SJSA1 (cell line): ENCODE data around the gene SRL. TPM values are rescaled to one million over a fixed set of nuclear protein-coding genes. Genes with fewer than 3 reads are reported as not detected.

Source experiments
- DNase-seq, 2 experiments: peaks; one replicate each; pipeline ENCODE4 v3.0.0-alpha.2; 2015 to 2020; ENCODE audit warnings: low spot score in 2 of 2, low read depth in 1 of 2
- H3K27ac ChIP-seq: fragments of 250-450 bp; sonication (Bioruptor Pico); 2 replicates; pipeline ENCODE4 v1.5.1; 2020; ENCODE audit warnings: mild to moderate bottlenecking, moderate library complexity
- H3K27me3 ChIP-seq: fragments of 250-450 bp; sonication (Bioruptor Pico); replicated peaks from 2 replicates; pipeline ENCODE4 v1.5.1; 2020; ENCODE audit warnings: mild to moderate bottlenecking, moderate library complexity
- H3K36me3 ChIP-seq: fragments of 250-450 bp; sonication (Bioruptor Pico); 2 replicates; pipeline ENCODE4 v1.5.1; 2020; ENCODE audit warnings: mild to moderate bottlenecking
- H3K4me1 ChIP-seq: fragments of 250-450 bp; sonication (Bioruptor Pico); replicated peaks from 2 replicates; pipeline ENCODE4 v1.6.1; 2021; ENCODE audit warnings: mild to moderate bottlenecking
- H3K4me3 ChIP-seq: fragments of 250-450 bp; sonication (Bioruptor Pico); 2 replicates; pipeline ENCODE4 v1.5.1; 2020; ENCODE audit warnings: mild to moderate bottlenecking
- H3K9me3 ChIP-seq: fragments of 250-450 bp; sonication (Bioruptor Pico); replicated peaks from 2 replicates; pipeline ENCODE4 v1.5.1; 2020; ENCODE audit warnings: mild to moderate bottlenecking
- total RNA-seq: library from RNA; depleted of rRNA; stranded (reverse); fragments of >200 nt; shearing (Covaris generic); gene quantifications from 2 replicates; pipeline ENCODE4 v1.2.3, GENCODE V29; 2014

Gene SRL
- total RNA-seq, 1 experiment from 2014 or later: 0.05 TPM

DNA sequence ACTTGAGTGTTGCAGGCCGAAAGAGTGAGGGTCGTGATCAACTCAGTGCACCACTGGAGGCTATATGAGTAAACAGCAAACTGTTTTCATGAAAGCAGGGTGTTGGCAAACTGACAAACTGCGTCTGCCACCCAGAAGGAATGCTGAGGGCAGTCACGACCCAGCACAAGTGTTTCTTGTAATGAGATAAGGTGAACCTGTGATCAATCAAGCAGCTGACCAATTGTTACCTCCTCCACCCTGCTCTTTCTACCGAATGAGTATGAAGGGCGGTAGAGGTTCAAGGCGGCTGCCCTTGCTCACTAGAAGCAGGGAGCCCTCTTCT lies 5.5 kb upstream of the SRL start:
- Histone ChIP-seq H3K4me3 (no peak overlapping the region), H3K9me3 (no peaks in the 10 kb centered on the region), H3K4me1 (no peaks in the 10 kb centered on the region), H3K27ac (no peak overlapping the region), H3K27me3 (no peaks in the 10 kb centered on the region), H3K36me3 (no peaks in the 10 kb centered on the region)
- DNase-seq: no peak

DNA sequence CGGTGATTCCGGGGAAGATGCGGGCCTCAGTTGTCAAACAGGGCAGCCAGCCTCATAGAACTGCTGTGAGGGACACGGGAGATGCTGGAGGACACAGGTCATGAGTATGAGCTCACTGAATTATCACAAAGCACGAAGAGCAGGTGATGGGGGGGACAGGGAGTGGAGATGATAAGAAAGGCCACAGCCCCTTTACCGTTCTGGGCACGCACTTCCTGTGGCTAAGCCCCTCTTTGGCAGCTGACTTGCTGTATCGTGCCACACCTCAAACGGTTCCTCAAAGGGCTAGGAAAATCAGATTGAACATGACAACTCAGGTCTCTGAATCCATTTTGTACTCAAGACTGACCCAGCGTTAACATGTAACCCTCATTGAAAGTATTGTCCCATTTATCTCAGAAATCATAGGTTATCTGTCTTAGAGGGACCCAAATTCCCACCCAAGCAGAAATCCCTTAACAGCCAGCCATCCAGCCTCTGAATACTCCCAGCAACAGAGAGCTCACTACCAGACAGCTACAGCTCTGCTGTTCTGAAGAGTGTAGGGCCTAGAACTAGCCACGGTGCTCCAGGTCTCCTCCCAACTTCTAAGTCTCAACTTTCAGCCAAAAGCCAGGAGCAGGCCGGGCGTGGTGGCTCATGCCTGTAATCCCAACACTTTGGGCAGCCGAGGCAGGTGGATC lies 5.0 kb upstream of the SRL start:
- no peak overlapping the region for H3K27ac ChIP-seq
- H3K9me3 ChIP-seq: no peaks in the 10 kb centered on the region
- H3K27me3 ChIP-seq: no peaks in the 10 kb centered on the region
- no peak overlapping the region for H3K4me3 ChIP-seq
- no peak for DNase-seq
- no peaks in the 10 kb centered on the region for H3K36me3 ChIP-seq
- H3K4me1 ChIP-seq: no peaks in the 10 kb centered on the region

DNA sequence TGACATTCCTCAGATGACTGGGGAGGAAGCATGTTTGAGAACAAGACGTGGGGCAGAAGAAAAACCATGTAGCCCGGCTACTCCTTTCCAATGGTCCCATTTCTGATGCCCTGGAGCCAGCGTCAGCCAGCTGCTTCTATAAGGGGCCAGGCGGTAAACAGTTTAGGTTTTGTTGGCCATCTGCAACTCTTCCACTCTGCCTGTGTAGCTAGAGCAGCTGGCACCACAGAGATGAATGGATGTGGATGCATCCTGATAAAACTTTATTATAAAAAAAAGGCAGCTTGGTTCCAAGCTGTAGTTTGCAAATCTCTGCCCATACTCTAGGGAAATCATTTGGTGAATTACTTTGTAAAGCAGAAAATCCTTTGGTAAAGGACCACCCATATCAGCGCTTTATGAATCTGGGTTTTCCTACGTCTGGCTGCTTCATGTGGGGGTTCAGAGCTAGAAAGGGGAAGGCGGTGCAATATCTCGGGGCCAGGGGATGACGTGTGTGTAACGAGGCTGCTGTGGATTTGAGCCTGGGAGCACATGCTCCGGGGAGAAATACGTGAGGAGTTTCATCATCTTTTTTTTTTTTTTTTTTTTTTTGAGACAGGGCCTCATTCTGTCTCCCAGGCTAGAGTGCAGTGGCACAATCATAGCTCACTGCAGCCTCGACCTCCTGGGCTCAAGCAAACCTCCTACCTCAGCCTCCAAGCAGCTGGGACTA lies 3.4 kb upstream of the SRL start:
- DNase-seq: no peak
- Histone ChIP-seq H3K36me3 (no peaks in the 10 kb centered on the region), H3K27me3 (no peaks in the 10 kb centered on the region), H3K27ac (no peak overlapping the region), H3K9me3 (no peaks in the 10 kb centered on the region), H3K4me3 (no peak overlapping the region), H3K4me1 (no peaks in the 10 kb centered on the region)

DNA sequence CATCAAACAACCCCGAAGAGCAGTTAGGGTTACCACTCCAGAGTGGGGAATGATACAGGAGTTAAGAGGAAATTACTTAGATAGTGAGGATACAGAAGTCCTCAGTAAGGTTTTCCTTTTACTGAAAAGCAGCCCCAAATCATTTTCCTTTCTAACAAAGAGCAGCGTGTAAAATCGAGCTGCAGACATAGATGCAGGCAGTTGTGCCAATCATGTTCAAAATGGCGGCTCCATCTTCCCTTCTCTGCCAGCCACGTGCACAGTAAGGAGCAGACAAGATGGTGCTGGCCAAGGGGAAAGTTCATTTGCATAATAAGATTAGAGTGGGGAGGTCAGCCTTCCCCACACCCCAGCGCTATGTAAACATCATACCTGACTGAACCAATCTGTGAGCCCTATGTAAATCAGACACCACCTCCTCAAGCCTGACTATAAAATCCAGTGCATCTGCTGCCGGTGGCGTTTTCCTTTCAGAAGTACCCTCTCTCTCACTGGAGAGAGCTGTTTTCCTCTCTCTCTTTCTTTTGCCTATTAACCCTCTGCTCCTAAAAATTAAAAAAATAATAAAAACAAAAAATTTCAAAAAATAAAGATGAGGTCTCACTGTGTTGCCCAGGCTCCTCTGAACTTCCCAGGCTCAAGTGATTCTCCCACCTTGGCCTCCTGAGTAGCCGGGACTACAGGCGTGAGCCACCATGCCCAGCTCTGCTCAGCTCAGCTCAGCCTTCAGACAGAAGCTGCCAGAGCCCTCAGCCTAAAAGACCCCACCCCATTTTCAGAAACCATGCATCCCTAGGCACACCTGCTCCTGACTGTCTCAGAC lies 2.6 kb upstream of the SRL start:
- no peak overlapping the region for H3K4me3 ChIP-seq
- H3K4me1 ChIP-seq: no peaks in the 10 kb centered on the region
- DNase-seq: no peak
- no peaks in the 10 kb centered on the region for H3K27me3 ChIP-seq
- H3K36me3 ChIP-seq: no peaks in the 10 kb centered on the region
- no peak overlapping the region for H3K27ac ChIP-seq
- H3K9me3 ChIP-seq: no peaks in the 10 kb centered on the region

DNA sequence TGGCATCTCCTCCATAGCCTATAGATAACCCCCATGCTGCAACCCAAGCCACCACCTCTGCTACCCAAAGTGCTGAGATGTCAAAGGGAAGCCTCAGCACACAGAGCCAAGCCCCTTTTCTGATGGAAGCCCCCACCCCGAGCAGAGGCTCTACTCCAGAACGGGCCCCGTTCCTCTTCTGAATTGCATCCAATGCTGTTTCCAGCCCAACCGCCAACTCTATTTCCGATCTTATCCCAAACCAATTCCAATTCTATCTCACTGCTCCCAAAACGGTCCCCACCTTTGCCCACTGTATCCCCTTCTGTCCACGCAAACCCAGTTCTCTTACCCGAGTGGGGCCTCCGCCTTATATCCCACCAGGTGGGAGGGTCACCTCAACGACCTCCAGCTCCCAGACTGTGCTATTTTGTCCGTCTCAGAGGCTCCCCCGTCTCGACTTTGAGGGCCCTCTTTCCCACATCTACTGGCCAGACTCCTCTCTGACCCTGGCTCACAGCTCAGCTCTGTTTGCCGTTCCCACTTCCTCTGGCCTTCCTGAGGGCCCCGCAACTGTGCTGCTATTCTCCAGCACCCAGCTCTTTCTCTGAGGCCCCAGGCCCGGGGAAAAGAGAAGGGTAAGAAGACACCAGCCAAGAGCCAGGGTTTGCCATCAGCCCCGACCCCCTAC lies 487 bp downstream of the SRL start:
- H3K9me3 ChIP-seq: no peaks in the 10 kb centered on the region
- no peak overlapping the region for H3K4me3 ChIP-seq
- no peaks in the 10 kb centered on the region for H3K36me3 ChIP-seq
- DNase-seq: no peak
- no peaks in the 10 kb centered on the region for H3K27me3 ChIP-seq
- no peak overlapping the region for H3K27ac ChIP-seq
- H3K4me1 ChIP-seq: peaks cover 10% of the 10 kb centered on the region

DNA sequence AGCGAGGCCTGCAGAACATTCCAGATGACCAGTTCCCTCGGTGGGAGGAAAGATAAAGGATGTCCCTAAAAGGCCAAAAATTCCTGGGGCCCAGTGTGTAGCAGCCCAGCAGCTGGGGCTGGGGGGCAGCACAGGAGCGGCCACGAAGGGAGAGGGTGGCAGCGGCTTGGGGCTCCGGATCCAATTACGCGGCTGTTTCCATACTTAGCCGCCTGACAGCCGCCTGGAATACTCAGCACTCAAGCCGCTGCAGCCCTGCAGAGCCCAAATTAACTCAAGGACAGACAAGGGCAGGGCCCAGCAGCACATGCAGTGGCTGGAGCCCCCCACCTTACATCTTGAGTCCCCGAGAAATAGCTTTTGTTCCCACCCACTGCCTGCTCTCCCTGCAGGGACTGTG lies 1.3 kb downstream of the SRL start:
- no peaks in the 10 kb centered on the region for H3K9me3 ChIP-seq
- H3K36me3 ChIP-seq: no peaks in the 10 kb centered on the region
- H3K27ac ChIP-seq: no peak overlapping the region
- no peaks in the 10 kb centered on the region for H3K27me3 ChIP-seq
- H3K4me1 ChIP-seq: peaks cover 10% of the 10 kb centered on the region
- no peak overlapping the region for H3K4me3 ChIP-seq
- DNase-seq: no peak

DNA sequence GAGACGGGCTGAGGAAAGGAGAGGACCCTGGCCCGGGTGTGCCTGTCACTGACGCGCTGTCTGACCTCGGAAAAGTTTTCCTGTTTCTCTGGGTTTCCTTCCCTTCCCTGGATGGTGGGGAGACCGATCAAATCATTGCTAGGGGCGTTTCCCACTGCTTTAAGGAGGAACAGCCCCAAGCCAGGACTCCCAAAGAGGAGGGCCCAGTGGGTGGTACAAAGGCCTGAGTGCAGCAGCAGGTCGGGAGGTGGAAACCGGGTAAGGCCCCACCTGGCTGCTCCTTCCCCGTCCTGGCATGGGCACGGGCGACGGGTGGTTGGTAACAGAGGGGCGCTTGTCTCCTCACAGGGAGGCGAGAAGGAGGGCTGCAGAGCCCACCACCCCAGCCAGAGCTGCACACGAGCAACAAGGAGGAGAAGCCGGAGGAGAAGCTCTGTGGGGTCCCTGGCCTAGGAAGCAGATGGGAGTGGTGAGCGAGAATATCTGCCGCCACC lies 2.2 kb downstream of the SRL start:
- no peaks in the 10 kb centered on the region for H3K9me3 ChIP-seq

DNA sequence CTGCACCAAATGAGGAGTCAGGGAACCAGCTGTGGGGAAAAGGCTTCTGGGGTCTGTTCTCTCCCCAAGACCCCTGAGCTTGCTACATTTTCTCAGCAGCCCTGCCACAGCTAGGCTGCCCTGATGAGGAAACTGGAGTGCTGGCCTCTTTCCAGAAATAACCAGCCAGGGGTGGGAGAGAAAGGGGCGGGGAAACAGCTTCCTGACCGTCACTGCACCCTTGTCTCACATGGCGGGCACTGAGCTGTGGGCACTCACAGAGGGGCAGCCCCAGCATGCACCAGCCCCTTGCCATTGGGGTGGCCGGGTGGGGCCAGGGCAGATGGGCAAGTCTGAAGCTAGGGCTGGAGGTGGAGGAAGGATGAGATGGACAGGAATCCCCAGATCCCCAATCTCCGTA lies 2.9 kb downstream of the SRL start:
- no peak overlapping the region for H3K27ac ChIP-seq
- no peak overlapping the region for H3K4me3 ChIP-seq
- DNase-seq: no peak
- no peaks in the 10 kb centered on the region for H3K36me3 ChIP-seq
- H3K4me1 ChIP-seq: peaks cover 20% of the 10 kb centered on the region
- H3K27me3 ChIP-seq: no peaks in the 10 kb centered on the region
- H3K9me3 ChIP-seq: no peaks in the 10 kb centered on the region

More for the DNA sequence above, 2.2 kb downstream of the SRL start:
- no peak overlapping the region for H3K4me3 ChIP-seq
- H3K4me1 ChIP-seq: peaks cover 14% of the 10 kb centered on the region
- H3K27ac ChIP-seq: no peak overlapping the region
- no peak for DNase-seq
- H3K27me3 ChIP-seq: no peaks in the 10 kb centered on the region
- H3K36me3 ChIP-seq: no peaks in the 10 kb centered on the region

DNA sequence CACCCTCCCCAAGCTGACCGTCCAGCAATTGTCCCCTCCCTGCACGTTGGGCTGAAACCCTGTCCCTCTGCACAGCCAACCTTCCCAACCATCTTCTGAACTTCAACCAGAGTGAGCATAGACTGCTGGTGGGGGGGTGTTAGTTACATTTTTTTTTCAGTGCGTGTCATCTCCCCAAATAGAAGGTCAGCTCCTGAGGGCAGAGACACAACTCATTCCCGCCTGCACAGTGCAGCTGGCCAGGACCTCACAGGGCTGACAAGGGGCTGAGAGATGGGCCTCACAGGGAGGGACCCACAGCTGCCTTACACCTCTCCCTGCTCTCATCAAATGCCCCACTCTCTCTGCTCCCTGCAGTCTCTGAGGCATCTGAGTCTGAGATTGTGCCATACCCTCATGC lies 8.4 kb downstream of the SRL start:
- Histone ChIP-seq H3K4me1 (peaks cover 30% of the 10 kb centered on the region), H3K27ac (no peak overlapping the region), H3K36me3 (no peaks in the 10 kb centered on the region), H3K4me3 (no peak overlapping the region), H3K27me3 (no peaks in the 10 kb centered on the region), H3K9me3 (no peaks in the 10 kb centered on the region)
- no peak for DNase-seq

DNA sequence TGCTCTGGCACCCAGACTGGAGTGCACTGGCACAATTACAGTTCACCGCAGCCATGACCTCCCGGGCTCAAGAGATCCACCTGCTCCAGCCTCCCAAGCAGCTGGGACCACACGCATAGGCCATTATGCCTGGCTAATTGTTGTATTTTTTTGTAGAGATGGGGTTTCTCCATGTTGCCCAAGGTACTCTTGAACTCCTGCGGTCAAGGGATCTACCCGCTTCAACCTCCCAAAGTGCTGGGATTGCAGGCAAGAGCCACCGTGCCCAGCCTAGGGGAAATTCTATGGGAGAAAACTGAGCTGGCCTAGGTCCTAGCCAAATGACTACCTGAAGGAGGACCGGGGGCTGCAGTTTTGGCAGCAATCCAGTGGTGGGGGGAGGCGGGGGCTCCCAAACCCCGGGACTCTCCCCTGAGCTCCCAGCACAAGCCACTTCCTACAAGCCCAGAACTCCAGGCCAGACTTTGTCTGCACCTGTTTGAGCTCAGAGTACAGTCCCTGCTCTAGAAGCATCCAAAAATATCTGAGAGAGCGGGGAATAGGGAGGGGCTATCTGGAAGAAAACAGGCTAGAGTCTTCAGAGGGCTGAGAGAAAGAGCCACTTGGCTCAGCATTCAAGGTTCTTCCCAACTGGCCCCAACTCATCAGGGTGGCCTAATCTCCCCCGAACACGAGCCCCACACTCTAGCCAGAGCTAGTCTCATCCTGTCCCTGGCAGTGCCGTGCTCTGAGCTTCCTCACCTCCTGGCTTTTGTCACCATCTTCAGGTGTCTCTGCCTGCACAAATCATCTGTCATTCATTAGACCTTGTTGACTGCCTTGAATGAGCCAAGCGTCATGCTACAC lies 9.1 kb downstream of the SRL start:
- no peaks in the 10 kb centered on the region for H3K36me3 ChIP-seq
- peaks cover 23% of the 10 kb centered on the region for H3K4me1 ChIP-seq
- no peak overlapping the region for H3K27ac ChIP-seq
- H3K27me3 ChIP-seq: no peaks in the 10 kb centered on the region
- H3K9me3 ChIP-seq: no peaks in the 10 kb centered on the region
- no peak overlapping the region for H3K4me3 ChIP-seq
- peak in 1 of 2 experiments; percentile 33 for DNase-seq

DNA sequence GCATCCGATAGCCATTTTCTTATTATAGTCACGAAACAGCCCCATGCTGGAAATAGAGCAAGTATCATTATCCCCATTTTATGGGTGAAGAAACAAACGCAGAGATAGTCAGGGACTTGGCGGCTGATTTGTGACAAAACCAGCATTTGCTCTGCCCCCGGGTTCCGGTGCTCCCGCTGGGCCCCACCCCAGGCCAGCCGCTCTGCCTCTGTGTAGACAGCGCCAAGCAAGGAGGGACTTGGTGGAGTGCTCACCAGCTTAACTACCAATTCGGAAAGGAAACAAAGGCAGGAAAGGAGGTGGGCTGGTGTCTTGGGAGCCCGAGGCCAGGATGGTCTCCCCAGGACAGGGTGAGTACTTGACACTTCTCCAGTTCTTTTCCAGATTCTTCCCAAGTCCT lies 10.0 kb downstream of the SRL start:
- Histone ChIP-seq H3K36me3 (no peaks in the 10 kb centered on the region), H3K27ac (no peak overlapping the region), H3K4me3 (no peak overlapping the region), H3K9me3 (no peaks in the 10 kb centered on the region), H3K27me3 (no peaks in the 10 kb centered on the region), H3K4me1 (peaks cover 23% of the 10 kb centered on the region)
- DNase-seq: no peak

DNA sequence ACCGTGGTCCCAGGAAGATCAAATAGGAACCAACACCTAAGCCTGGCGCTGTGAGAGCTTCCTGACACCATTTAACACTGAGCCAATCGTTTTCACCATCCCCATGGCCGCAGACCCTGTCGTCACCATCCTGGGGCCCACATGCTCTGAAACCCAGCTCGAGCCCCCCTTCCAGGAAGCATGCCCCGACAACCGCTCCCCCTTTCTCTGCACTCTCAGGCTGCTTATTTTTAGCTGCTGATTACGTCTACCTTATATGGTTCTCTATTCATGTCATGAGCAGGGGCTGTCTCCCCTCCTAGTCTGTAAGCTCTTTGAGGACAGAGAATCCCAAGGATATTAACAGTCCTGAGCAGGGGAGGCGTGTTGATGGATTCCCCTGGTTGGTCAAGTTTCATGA lies 10.5 kb downstream of the SRL start:
- Histone ChIP-seq H3K36me3 (no peaks in the 10 kb centered on the region), H3K27me3 (no peaks in the 10 kb centered on the region), H3K4me3 (no peak overlapping the region), H3K9me3 (0 out of 2 replicates have a peak, but pooled peaks cover 5% of the 10 kb centered on the region), H3K27ac (no peak overlapping the region), H3K4me1 (peaks cover 23% of the 10 kb centered on the region)
- no peak for DNase-seq

DNA sequence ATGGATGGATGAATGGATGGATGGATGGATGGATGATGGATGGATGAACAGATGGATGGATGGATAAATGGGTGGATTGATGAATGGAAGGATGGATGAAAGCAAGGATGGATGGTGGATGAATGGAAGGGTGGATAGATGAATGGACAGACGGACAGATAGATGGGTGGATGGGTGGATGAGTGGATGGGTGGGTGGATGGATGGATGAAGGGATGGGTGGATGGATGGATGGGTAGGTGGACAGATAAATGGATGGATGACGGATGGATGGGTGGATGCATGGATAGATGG lies 14.9 kb downstream of the SRL start:
- Histone ChIP-seq H3K27ac (no peak overlapping the region), H3K4me3 (no peak overlapping the region), H3K9me3 (0 out of 2 replicates have a peak, but pooled peaks cover 5% of the 10 kb centered on the region), H3K36me3 (no peaks in the 10 kb centered on the region), H3K27me3 (no peaks in the 10 kb centered on the region), H3K4me1 (no peaks in the 10 kb centered on the region)
- no peak for DNase-seq
